HG03432 (cell line): Measurements from ENCODE around the gene IPO13.

Experiments used
- ATAC-seq: cut with Tn5 transposase; IDR thresholded peaks from one replicate; pipeline ENCODE4 v1.9.1; 2021; ENCODE audit warnings: mild to moderate bottlenecking, moderate library complexity; ENCODE audit not compliant: unreplicated experiment

IPO13 gene

GRCh38 chr1:43951021-43951985 lies 4.6 kb downstream of the IPO13 start:
- no peak for ATAC-seq

- ATAC-seq: no peak
Observed at GRCh38 chr1:43952731-43953346, 6.1 kb downstream of the IPO13 start.

GRCh38 chr1:43953361-43953760 lies 6.6 kb downstream of the IPO13 start:
- no peak for ATAC-seq

GRCh38 chr1:43954036-43954435 lies 7.3 kb downstream of the IPO13 start:
- ATAC-seq: no peak

- ATAC-seq: no peak
Observed at GRCh38 chr1:43956234-43956633, 9.5 kb downstream of the IPO13 start.

GRCh38 chr1:43957407-43958040 lies 10.8 kb downstream of the IPO13 start:
- ATAC-seq: no peak

- ATAC-seq: no peak
Observed at GRCh38 chr1:43958351-43959255, 11.9 kb downstream of the IPO13 start.

- ATAC-seq: no peak
Observed at GRCh38 chr1:43960798-43961197, 14.0 kb downstream of the IPO13 start.

- no peak for ATAC-seq
Observed at GRCh38 chr1:43961692-43962091, 14.9 kb downstream of the IPO13 start.

- no peak for ATAC-seq
Observed at GRCh38 chr1:43962324-43962723, 15.6 kb downstream of the IPO13 start.

GRCh38 chr1:43963006-43963405 lies 16.3 kb downstream of the IPO13 start:
- no peak for ATAC-seq

GRCh38 chr1:43963890-43964289 lies 17.1 kb downstream of the IPO13 start:
- no peak for ATAC-seq

- no peak for ATAC-seq
Observed at GRCh38 chr1:43965316-43965715, 18.6 kb downstream of the IPO13 start.

GRCh38 chr1:43968348-43968948 lies 21.7 kb downstream of the IPO13 start:
- no peak for ATAC-seq

- ATAC-seq: no peak
Observed at GRCh38 chr1:43969416-43969745, 22.6 kb downstream of the IPO13 start.

GRCh38 chr1:43969746-43970466 lies 23.2 kb downstream of the IPO13 start, which contains the start of gene DPH2:
Gene DPH2 (plus strand): TSS chr1:43970010. CDS start chr1:43970176, 166 bp downstream.
- peak; percentile 72 for ATAC-seq

GRCh38 chr1:43970502-43970901 lies 23.8 kb downstream of the IPO13 start:
- no peak for ATAC-seq

GRCh38 chr1:43970911-43971310 lies 24.2 kb downstream of the IPO13 start:
- no peak for ATAC-seq

- no peak for ATAC-seq
Observed at GRCh38 chr1:43971336-43971980, 24.7 kb downstream of the IPO13 start.
